Measurements from ENCODE around the gene VCAN. TPM values are rescaled to one million over a fixed set of nuclear protein-coding genes. Genes with fewer than 3 reads are reported as not detected.

The VCAN gene
- total and polyA plus RNA-seq, 3 experiments from 2014 or later, result 0.24 to 0.33 TPM; not detected in 1

DNA sequence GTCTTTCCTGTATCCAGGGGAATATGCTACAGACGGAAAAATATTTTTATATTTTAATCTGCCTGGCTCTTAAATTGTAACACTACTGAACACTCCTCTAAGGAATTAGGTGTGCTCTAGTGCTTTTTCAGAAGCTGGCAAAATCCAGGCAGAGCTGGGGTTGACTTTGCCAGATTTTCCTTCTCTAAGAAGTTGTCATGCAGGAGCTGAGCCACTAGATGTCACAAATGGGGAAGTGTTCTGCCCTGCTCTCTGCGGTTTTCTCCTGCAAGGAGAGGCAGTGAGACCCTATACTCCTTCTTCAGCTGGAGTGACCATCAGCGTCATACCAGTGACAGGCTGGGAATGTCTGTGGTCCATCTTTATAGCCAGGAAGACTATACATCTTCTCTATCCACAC is 136.6 kb downstream of the VCAN start:
- ChIA-PET CTCF (no interaction called here), POLR2A (no interaction called here)
- no peaks in the 10 kb centered on the region for H3K4me1 ChIP-seq (ENCODE audit: insufficient read depth, low read length)
- Mint-ChIP-seq H3K4me1 (no peaks in the 10 kb centered on the region), H3K36me3 (no peaks in the 10 kb centered on the region), H3K27me3 (peaks cover 5 to 9% of the 10 kb centered on the region in 2 donors), H3K9me3 (peaks cover 0 to 5% (median 0%) of the 10 kb centered on the region in 5 donors), H3K27ac (no peak overlapping the region), H3K4me3 (no peak overlapping the region)
- no peak overlapping the region for H3K27ac ChIP-seq (ENCODE audit: low read depth, low read length)
- H3K27me3 ChIP-seq (ENCODE audit: insufficient read depth, low read length, poor library complexity, severe bottlenecking), result no peaks in the 10 kb centered on the region
- H3K36me3 ChIP-seq (ENCODE audit: insufficient read depth, low read length), result no peaks in the 10 kb centered on the region
- H3K9me3 ChIP-seq (ENCODE audit: low read length), result no peaks in the 10 kb centered on the region
- no peak for DNase-seq
- no peak overlapping the region for H3K4me3 ChIP-seq (ENCODE audit: low read length)

DNA sequence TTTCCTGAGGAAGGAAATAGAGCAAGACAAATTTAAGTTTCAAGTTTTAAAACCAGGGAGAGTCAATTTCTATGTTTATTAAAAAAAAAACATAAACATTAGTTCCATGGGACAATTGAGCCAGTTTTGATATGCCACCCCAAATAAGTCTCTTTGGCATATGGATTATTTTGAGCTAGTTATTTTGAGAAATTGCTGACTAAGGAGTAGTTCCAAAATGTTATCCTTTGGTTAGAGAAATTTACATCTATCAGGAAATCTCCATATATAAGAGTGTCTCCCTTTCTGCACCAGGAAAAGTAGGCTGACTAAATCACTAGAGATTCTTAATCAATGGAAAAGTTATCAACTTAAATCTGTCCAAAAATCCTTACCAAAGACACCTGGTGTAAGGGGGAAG is 143.3 kb downstream of the VCAN start:
- no peak overlapping the region for H3K4me3 Mint-ChIP-seq
- H3K36me3 Mint-ChIP-seq, result no peaks in the 10 kb centered on the region
- Histone ChIP-seq H3K9me3 (ENCODE audit: low read length) (no peaks in the 10 kb centered on the region), H3K27me3 (ENCODE audit: insufficient read depth, low read length, poor library complexity, severe bottlenecking) (no peaks in the 10 kb centered on the region), H3K4me1 (ENCODE audit: insufficient read depth, low read length) (no peaks in the 10 kb centered on the region), H3K36me3 (ENCODE audit: insufficient read depth, low read length) (no peaks in the 10 kb centered on the region), H3K4me3 (ENCODE audit: low read length) (no peak overlapping the region), H3K27ac (ENCODE audit: low read depth, low read length) (no peak overlapping the region)
- H3K27me3 Mint-ChIP-seq, result peaks cover 0 to under 1% of the 10 kb centered on the region in 2 donors
- H3K9me3 Mint-ChIP-seq, result peaks cover 4 to 14% (median 6%) of the 10 kb centered on the region in 5 donors
- ChIA-PET POLR2A (no interaction called here), CTCF (no interaction called here)
- no peak for DNase-seq
- no peak overlapping the region for H3K27ac Mint-ChIP-seq
- no peaks in the 10 kb centered on the region for H3K4me1 Mint-ChIP-seq

DNA sequence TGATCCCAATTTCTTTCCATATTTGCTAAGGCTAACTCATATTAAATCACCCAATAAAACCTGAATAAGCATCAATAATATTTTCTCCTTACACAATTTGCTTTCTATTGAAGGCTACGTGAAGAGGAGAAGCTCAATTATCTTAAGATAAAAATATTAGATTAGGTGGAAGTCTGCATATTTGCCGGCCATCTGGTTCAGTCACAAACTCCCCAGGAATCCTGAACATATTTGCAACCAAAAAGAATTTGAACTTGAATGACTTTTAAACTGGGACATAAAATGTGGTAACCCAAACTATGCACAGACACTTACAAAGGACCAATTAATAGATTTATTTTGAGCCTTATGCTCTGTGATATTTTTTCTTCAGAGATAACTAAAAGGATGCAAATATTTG is 156.8 kb downstream of the VCAN start:
- no peak overlapping the region for H3K4me3 Mint-ChIP-seq
- no peak for DNase-seq
- peaks cover 0 to 7% of the 10 kb centered on the region in 2 donors for H3K27me3 Mint-ChIP-seq
- Histone ChIP-seq H3K4me1 (ENCODE audit: insufficient read depth, low read length) (no peaks in the 10 kb centered on the region), H3K36me3 (ENCODE audit: insufficient read depth, low read length) (no peaks in the 10 kb centered on the region), H3K27me3 (ENCODE audit: insufficient read depth, low read length, poor library complexity, severe bottlenecking) (no peaks in the 10 kb centered on the region), H3K27ac (ENCODE audit: low read depth, low read length) (no peak overlapping the region), H3K9me3 (ENCODE audit: low read length) (no peaks in the 10 kb centered on the region), H3K4me3 (ENCODE audit: low read length) (no peak overlapping the region)
- peaks cover 0 to 4% (median 0%) of the 10 kb centered on the region in 5 donors for H3K9me3 Mint-ChIP-seq
- no peaks in the 10 kb centered on the region for H3K36me3 Mint-ChIP-seq
- ChIA-PET CTCF (no interaction called here), POLR2A (no interaction called here)
- H3K27ac Mint-ChIP-seq, result no peak overlapping the region
- H3K4me1 Mint-ChIP-seq, result no peaks in the 10 kb centered on the region

Other genes starting within 250 kb of the VCAN start
- not detected for gene HAPLN1, start 249.1 kb downstream of the VCAN start, total RNA-seq
- not detected for gene HAPLN1, start 249.1 kb downstream of the VCAN start, polyA plus RNA-seq

All from CD8-positive, alpha-beta memory T cell (primary cell).